HCT116 (cell line): ENCODE measurements around the gene MARCHF3. TPM values are rescaled to one million over a fixed set of nuclear protein-coding genes. Genes with fewer than 3 reads are reported as not detected.

ENCODE experiments used
- ATAC-seq: fragments of 200-7000 bp; cut with Tn5 transposase; 2 replicates; pipeline ENCODE4 v1.9.1; 2020; ENCODE audit warnings: mild to moderate bottlenecking, moderate library complexity
- BruUV-seq: library from RNA; stranded (reverse); fragments of 400-500 nt; replicated peaks from 2 replicates; lab custom pipeline; 2021; lab: Mats Ljungman, UMichigan
- CTCF ChIA-PET: fragments of 300-600 bp; sonication (Branson Sonifier 250); formaldehyde crosslinking; loops from one replicate; lab custom pipeline; 2021; ENCODE audit warnings: antibody characterized with exemption; lab: Charles Lee
- POLR2A ChIA-PET: fragments of 300-600, 350-600 bp; sonication (Branson Sonifier 250); formaldehyde crosslinking; loops from one replicate; lab custom pipeline; 2021; ENCODE audit warnings: antibody characterized with exemption; lab: Charles Lee
- RAD21 ChIA-PET, 2 experiments: fragments of 300-600 bp; sonication (Branson Sonifier 250); formaldehyde crosslinking; loops; one replicate each; lab custom pipeline; 2023; ENCODE audit warnings: low total read pairs in 2 of 2; ENCODE audit not compliant: uncharacterized antibody in 2 of 2, unreplicated experiment in 2 of 2, low non-redundant PET in 1 of 2; lab: Charles Lee
- DNase-seq: peaks from one replicate; pipeline ENCODE4 v3.0.0-alpha.2; 2010; ENCODE audit warnings: low read depth, low spot score
- H2AFZ ChIP-seq: fragments of 200-600 bp; shearing (Covaris generic), sonication (generic); 2 replicates; pipeline ENCODE4 v1.6.1; 2017; ENCODE audit warnings: low read depth, mixed run types, mixed read lengths, antibody characterized with exemption, low read length; ENCODE audit not compliant: poor library complexity, severe bottlenecking
- H3K27ac ChIP-seq: 2 replicates; pipeline ENCODE4 v1.5.1; 2012; ENCODE audit warnings: low read depth, low read length
- H3K27me3 ChIP-seq: fragments of 200-600 bp; sonication (generic); 2 replicates; pipeline ENCODE4 v1.6.1; 2016; ENCODE audit warnings: mixed run types, low read length, mixed read lengths; ENCODE audit not compliant: insufficient read depth
- H3K36me3 ChIP-seq, 2 experiments: fragments of 200-500 bp in 1 of 2; fragments of 200-600 bp in 1 of 2; sonication (Bioruptor generic) in 1 of 2; sonication (generic) in 1 of 2; 2 replicates each; pipeline versions ENCODE4 v1.5.1 to v1.6.1; 2014 to 2016; ENCODE audit warnings: low read length in 2 of 2, inconsistent platforms in 1 of 2, mixed read lengths in 1 of 2, mixed run types in 1 of 2; ENCODE audit not compliant: insufficient read depth in 2 of 2, control insufficient read depth in 1 of 2
- H3K4me1 ChIP-seq, 2 experiments: fragments of 200-600 bp in 1 of 2; sonication (generic) in 1 of 2; 2 replicates each; pipeline versions ENCODE4 v1.5.1 to v1.6.1; 2012 to 2017; ENCODE audit warnings: low read length in 2 of 2, inconsistent platforms in 1 of 2, mild to moderate bottlenecking in 1 of 2, mixed read lengths in 1 of 2, mixed run types in 1 of 2, moderate library complexity in 1 of 2; ENCODE audit not compliant: insufficient read depth in 2 of 2, control insufficient read depth in 1 of 2
- H3K4me2 ChIP-seq: fragments of 200-600 bp; sonication (generic); 2 replicates; pipeline ENCODE4 v1.6.1; 2017; ENCODE audit warnings: mixed run types, low read length, mixed read lengths
- H3K4me3 ChIP-seq, 2 experiments: fragments of 200-600 bp in 1 of 2; sonication (generic) in 1 of 2; replicated peaks in 1 of 2; 2 replicates each; pipeline ENCODE4 v1.5.1; 2011 to 2016; ENCODE audit warnings: low read length in 2 of 2, control low read depth in 1 of 2, low read depth in 1 of 2, mild to moderate bottlenecking in 1 of 2, mixed read lengths in 1 of 2, mixed run types in 1 of 2
- H3K79me2 ChIP-seq: fragments of 200-600 bp; sonication (generic); 2 replicates; pipeline ENCODE4 v1.6.1; 2017; ENCODE audit warnings: mild to moderate bottlenecking, mixed run types, low read length, moderate library complexity, mixed read lengths; ENCODE audit not compliant: insufficient read depth
- H3K9ac ChIP-seq: fragments of 200-600 bp; sonication (generic); 2 replicates; pipeline ENCODE4 v1.6.1; 2016; ENCODE audit warnings: low read length, mixed read lengths
- H3K9me2 ChIP-seq: fragments of 200-600 bp; sonication (generic), shearing (Covaris generic); 2 replicates; pipeline ENCODE4 v1.6.1; 2017; ENCODE audit warnings: mixed run types, mild to moderate bottlenecking, moderate library complexity; ENCODE audit not compliant: insufficient read depth
- H3K9me3 ChIP-seq, 2 experiments: fragments of 200-500 bp in 1 of 2; fragments of 200-600 bp in 1 of 2; sonication (Bioruptor generic) in 1 of 2; sonication (generic) in 1 of 2; 2 replicates each; pipeline ENCODE4 v1.6.1; 2014 to 2017; ENCODE audit warnings: low read length in 2 of 2, mixed read lengths in 2 of 2, inconsistent platforms in 1 of 2, low read depth in 1 of 2, mild to moderate bottlenecking in 1 of 2, mixed run types in 1 of 2, moderate library complexity in 1 of 2; ENCODE audit not compliant: control insufficient read depth in 1 of 2, insufficient read depth in 1 of 2
- H4K20me1 ChIP-seq: fragments of 200-600 bp; sonication (generic), shearing (Covaris generic); 2 replicates; pipeline ENCODE4 v1.6.1; 2017; ENCODE audit warnings: mixed run types, mild to moderate bottlenecking, moderate library complexity; ENCODE audit not compliant: insufficient read depth
- CEBPB ChIP-seq: IDR thresholded peaks from 2 replicates; pipeline ENCODE4 v1.6.1; 2012; ENCODE audit warnings: low read depth
- CTCF ChIP-seq, 3 experiments: fragments of 200-600 bp in 1 of 3; sonication (generic) in 1 of 3; IDR thresholded peaks in 2 of 3; conservative IDR thresholded peaks in 1 of 3; 2 replicates each; pipeline ENCODE4 v1.5.1; 2012 to 2017; ENCODE audit warnings: low read depth in 2 of 3, low read length in 2 of 3, antibody characterized with exemption in 1 of 3, borderline replicate concordance in 1 of 3, control low read depth in 1 of 3, mild to moderate bottlenecking in 1 of 3, mixed read lengths in 1 of 3, mixed run types in 1 of 3, moderate library complexity in 1 of 3; ENCODE audit not compliant: insufficient read depth in 1 of 3
- EGR1 ChIP-seq: IDR thresholded peaks from 2 replicates; pipeline ENCODE4 v1.6.1; 2012; ENCODE audit warnings: low read depth
- FOSL1 ChIP-seq: IDR thresholded peaks from 2 replicates; pipeline ENCODE4 v1.6.1; 2012; ENCODE audit warnings: low read depth
- JUND ChIP-seq: IDR thresholded peaks from 2 replicates; pipeline ENCODE4 v1.6.1; 2012
- MAX ChIP-seq: IDR thresholded peaks from 2 replicates; pipeline ENCODE4 v1.6.1; 2012
- RAD21 ChIP-seq: IDR thresholded peaks from 2 replicates; pipeline ENCODE4 v1.6.1; 2012; ENCODE audit warnings: low read depth, mild to moderate bottlenecking
- SIN3A ChIP-seq: IDR thresholded peaks from 2 replicates; pipeline ENCODE4 v1.6.1; 2012; ENCODE audit warnings: low read depth
- SP1 ChIP-seq: IDR thresholded peaks from 2 replicates; pipeline ENCODE4 v1.6.1; 2012; ENCODE audit warnings: low read depth
- TCF7L2 ChIP-seq: IDR thresholded peaks from 2 replicates; pipeline ENCODE4 v1.7.0; 2011; ENCODE audit warnings: borderline replicate concordance, inconsistent platforms; ENCODE audit not compliant: insufficient read depth, insufficient read length; ENCODE audit errors: extremely low read depth
- ZBTB33 ChIP-seq: IDR thresholded peaks from 2 replicates; pipeline ENCODE4 v1.6.1; 2011; ENCODE audit warnings: mild to moderate bottlenecking, low read length, moderate library complexity; ENCODE audit not compliant: insufficient replicate concordance; ENCODE audit errors: extremely low read depth
- ZNF274 ChIP-seq: fragments of 200-500 bp; sonication (Bioruptor generic); IDR thresholded peaks from 2 replicates; pipeline ENCODE4 v1.6.1; 2014; ENCODE audit warnings: mild to moderate bottlenecking, low read depth, low read length, inconsistent platforms
- intact Hi-C: fragments of 100-400 bp; cut with micrococcal nuclease; formaldehyde crosslinking; loops from 2 replicates; pipeline ENCODE4 v1.10.0; 2022
- total RNA-seq: library from RNA; stranded (reverse); gene quantifications from one replicate; pipeline ENCODE4 v1.2.1, GENCODE V29; 2021; ENCODE audit not compliant: unreplicated experiment

Gene MARCHF3
- total RNA-seq, 1 experiment from 2014 or later: 2.3 TPM

GRCh38 chr5:126981222-126981621 lies 49.1 kb downstream of the MARCHF3 start:
- no peak for TF ChIP-seq SIN3A
- TF ChIP-seq TCF7L2: no peak
- TF ChIP-seq RAD21: no peak
- TF ChIP-seq JUND: no peak
- TF ChIP-seq CEBPB: no peak
- no peak for TF ChIP-seq SP1
- no peak for TF ChIP-seq MAX
- no peak for TF ChIP-seq EGR1
- no peak for TF ChIP-seq CTCF (IDR thresholded peaks at IDR 0.05 in 2 of 3, conservative IDR thresholded peaks at IDR 0.05 in 1 of 3; ENCODE audit: borderline replicate concordance in 1 of 3, insufficient read depth in 1 of 3, low read depth in 2 of 3, low read length in 2 of 3)
- TF ChIP-seq ZNF274: no peak
- no peak for TF ChIP-seq FOSL1
- TF ChIP-seq ZBTB33: no peak
- TF ChIP-seq, all 23 proteins: peak for 0
- ChIA-PET RAD21 (no interaction called here), CTCF (no interaction called here), POLR2A (no interaction called here)
- Histone ChIP-seq H3K27ac (no peak overlapping the region), H3K79me2 (no peaks in the 10 kb centered on the region), H3K9me2 (no peaks in the 10 kb centered on the region), H3K27me3 (no peaks in the 10 kb centered on the region), H2AFZ (no peak overlapping the region), H3K4me3 (no peak overlapping the region), H3K9me3 (no peaks in the 10 kb centered on the region), H3K4me2 (no peak overlapping the region), H3K9ac (no peak overlapping the region), H4K20me1 (no peaks in the 10 kb centered on the region), H3K36me3 (no peaks in the 10 kb centered on the region), H3K4me1 (no peaks in the 10 kb centered on the region)
- DNase-seq: no peak
- no TSS peak for BruUV-seq
- no peak for ATAC-seq
- intact Hi-C loops: no loop called here
